Activated naive CD4-positive, alpha-beta T cell treated with anti-CD3 and anti-CD28 coated beads, Interleukin-2, amount 50 U/mL, for 24 hours (primary cell): Measurements from ENCODE around the gene FAM236B.
"Not testable (repeated sequence)": the region's sequence is repeated elsewhere in the genome, so short reads cannot be mapped to it uniquely, and the experiment has no call there.

Experiments used
- H3K27ac Mint-ChIP-seq: one replicate; pipeline ENCODE4 v1.8.0; 2021; ENCODE audit warnings: mild to moderate bottlenecking, mixed read lengths
- H3K27me3 Mint-ChIP-seq: one replicate; pipeline ENCODE4 v1.8.0; 2021; ENCODE audit warnings: mixed read lengths
- H3K36me3 Mint-ChIP-seq: one replicate; pipeline ENCODE4 v1.8.0; 2021; ENCODE audit warnings: mixed read lengths
- H3K4me1 Mint-ChIP-seq: one replicate; pipeline ENCODE4 v1.8.0; 2021; ENCODE audit warnings: mixed read lengths
- H3K4me3 Mint-ChIP-seq: one replicate; pipeline ENCODE4 v1.8.0; 2021; ENCODE audit warnings: mild to moderate bottlenecking, mixed read lengths
- H3K9me3 Mint-ChIP-seq: one replicate; pipeline ENCODE4 v1.8.0; 2021; ENCODE audit warnings: mixed read lengths

FAM236B gene

DNA sequence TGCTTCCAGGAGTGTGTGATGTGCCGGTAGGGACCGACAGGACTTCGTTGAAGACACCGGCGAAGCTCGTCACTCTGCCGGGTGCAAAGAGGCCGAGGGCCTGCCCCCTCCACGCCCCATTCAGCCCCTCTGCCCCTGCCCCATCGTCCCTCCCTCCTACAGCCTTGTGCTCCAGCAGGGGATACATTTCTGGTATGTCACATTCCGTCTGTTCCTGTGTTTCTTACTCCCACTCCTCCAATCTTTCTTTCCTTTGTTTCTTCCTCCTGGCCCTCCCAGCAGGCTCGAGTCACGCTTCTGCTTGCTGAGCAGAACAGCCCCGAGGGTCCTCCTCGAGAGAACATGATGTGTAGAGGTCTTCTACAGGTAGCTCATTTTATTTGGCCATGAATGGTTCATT lies at the start of gene FAM236B:
FAM236B (minus strand) TSS at position 101 of the 400 bp plus-strand sequence; CDS start at position 1, 100 bp downstream.
- not testable (repeated sequence) for H3K36me3 Mint-ChIP-seq, H3K4me1 Mint-ChIP-seq, H3K27ac Mint-ChIP-seq, H3K27me3 Mint-ChIP-seq, H3K9me3 Mint-ChIP-seq, H3K4me3 Mint-ChIP-seq

DNA sequence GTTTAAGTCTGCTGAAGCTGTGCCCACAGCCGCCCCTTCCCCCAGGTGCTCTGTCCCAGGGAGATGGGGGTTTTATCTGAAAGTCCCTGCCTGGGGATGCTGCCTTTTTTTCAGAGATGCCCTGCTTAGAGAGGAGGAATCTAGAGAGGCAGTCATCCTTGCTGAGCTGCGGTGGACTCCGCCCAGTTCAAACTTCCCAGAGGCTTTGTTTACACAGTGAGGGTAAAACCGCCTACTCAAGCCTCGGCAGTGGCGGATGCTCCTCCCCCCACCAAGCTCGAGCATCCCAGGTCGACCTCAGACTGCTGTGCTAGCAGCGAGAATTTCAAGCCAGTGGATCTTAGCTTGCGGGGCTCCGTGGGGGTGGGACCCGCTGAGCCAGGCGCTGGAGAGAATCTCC lies 48.2 kb upstream of the FAM236B start:
- H3K27me3 Mint-ChIP-seq, H3K36me3 Mint-ChIP-seq, H3K4me3 Mint-ChIP-seq, H3K9me3 Mint-ChIP-seq, H3K27ac Mint-ChIP-seq, H3K4me1 Mint-ChIP-seq: not testable (repeated sequence)

DNA sequence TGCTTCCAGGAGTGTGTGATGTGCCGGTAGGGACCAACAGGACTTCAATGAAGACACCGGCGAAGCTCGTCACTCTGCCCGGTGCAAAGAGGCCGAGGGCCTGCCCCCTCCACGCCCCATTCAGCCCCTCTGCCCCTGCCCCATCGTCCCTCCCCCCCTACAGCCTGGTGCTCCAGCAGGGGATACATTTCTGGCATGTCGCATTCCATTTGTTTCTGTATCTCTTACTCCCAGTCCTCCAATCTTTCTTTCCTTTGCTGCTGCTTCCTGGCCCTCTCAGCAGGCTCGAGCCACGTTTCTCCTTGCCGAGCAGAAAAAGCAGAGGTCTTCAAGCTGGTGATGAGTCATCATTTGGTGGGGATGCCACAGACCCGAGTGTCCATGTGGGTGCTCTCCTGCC lies 25.6 kb upstream of the FAM236B start, which contains the start of gene FAM236D:
FAM236D (minus strand) TSS at position 101 of the 400 bp plus-strand sequence; CDS start at position 1, 100 bp downstream.
- H3K27me3 Mint-ChIP-seq, H3K9me3 Mint-ChIP-seq, H3K4me1 Mint-ChIP-seq, H3K4me3 Mint-ChIP-seq, H3K27ac Mint-ChIP-seq, H3K36me3 Mint-ChIP-seq: not testable (repeated sequence)

DNA sequence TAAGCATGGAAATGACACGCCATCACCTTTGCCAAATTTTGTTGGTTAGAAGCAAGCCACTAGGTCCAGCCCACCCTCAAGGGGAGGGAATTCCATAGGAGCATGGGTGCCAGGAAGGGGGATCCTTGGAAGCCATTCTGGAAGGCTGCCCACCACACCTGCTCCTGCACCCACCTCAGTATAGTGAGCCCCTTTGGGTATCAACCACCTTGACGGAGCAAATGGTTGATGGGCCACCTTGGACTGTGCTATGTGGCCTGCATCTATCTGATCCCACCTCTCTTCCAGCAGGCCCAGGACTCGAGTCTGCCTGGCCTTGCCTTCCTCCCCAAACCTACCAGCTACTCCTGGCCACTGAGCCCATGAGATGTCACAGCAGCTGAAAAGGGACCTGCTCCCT lies 7.9 kb upstream of the FAM236B start:
- H3K9me3 Mint-ChIP-seq, H3K27ac Mint-ChIP-seq, H3K4me1 Mint-ChIP-seq, H3K36me3 Mint-ChIP-seq, H3K4me3 Mint-ChIP-seq, H3K27me3 Mint-ChIP-seq: not testable (repeated sequence)

DNA sequence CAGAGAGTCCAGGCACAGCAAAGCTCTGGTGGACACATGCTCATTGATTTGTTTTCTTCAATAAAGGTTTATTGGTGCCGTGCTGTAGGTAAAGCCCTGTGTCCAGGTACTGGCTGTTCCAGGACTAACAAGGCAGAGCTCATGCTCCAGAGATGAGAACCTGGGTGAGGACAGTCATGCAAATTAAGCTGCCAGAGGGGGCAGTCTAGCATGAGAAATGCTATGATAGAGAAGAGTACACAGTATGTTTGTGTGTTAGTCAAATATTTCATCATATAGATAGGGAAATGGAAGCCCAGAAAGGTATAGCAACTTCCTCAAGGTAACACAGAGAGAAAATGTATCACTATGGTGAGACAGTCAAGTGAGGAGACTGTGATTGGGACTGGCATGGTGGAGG lies 5.7 kb upstream of the FAM236B start:
- not testable (repeated sequence) for H3K27me3 Mint-ChIP-seq, H3K4me3 Mint-ChIP-seq, H3K27ac Mint-ChIP-seq, H3K36me3 Mint-ChIP-seq, H3K9me3 Mint-ChIP-seq, H3K4me1 Mint-ChIP-seq

DNA sequence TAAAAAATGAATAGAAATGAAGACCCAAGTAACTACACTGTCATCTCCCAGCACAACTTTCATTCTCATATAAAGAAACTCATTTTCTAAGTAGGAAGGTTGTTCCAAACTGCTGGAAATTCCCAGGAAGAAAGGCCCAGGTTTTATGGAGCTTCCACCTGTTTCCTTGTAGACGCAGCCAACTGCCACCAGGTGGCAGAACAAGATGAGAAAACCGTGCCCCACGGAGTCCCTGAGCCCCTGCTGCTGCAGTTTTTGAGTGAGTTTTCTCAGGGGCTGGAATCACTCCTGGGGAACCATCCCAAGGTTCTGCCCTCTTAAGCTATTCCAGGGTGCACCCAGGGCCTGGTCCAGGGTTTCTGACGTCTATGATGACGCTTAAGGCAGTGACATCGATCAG lies 1.5 kb upstream of the FAM236B start:
- not testable (repeated sequence) for H3K4me3 Mint-ChIP-seq, H3K27me3 Mint-ChIP-seq, H3K4me1 Mint-ChIP-seq, H3K36me3 Mint-ChIP-seq, H3K27ac Mint-ChIP-seq, H3K9me3 Mint-ChIP-seq

DNA sequence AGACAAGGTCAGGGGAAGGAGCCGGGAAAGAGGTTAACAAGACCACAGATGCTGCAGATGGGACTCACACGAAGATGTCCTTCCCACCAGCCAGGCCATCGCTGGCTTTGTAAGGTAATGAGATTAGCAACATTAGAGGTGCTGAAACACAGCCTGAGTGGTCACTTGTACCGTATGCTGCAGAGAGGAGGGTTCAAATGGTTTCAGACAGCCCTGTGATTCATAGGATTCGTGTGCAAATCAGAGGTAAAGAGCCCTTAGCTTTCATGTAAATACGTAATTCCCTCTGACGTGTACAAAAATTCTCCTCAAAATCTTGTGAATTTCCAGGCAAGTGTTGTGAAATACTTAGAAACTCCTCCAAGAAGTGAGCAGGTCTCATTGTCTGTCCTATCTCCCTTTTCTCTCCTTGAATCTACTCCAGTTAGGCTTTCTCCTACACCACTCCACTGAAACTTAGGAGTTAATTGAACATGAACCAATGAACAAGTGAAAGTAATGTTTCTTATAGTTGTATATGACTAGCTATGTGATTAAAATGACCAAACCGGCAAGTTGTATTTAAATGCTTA lies 991 bp upstream of the FAM236B start:
- not testable (repeated sequence) for H3K4me1 Mint-ChIP-seq, H3K4me3 Mint-ChIP-seq, H3K36me3 Mint-ChIP-seq, H3K27ac Mint-ChIP-seq, H3K27me3 Mint-ChIP-seq, H3K9me3 Mint-ChIP-seq

DNA sequence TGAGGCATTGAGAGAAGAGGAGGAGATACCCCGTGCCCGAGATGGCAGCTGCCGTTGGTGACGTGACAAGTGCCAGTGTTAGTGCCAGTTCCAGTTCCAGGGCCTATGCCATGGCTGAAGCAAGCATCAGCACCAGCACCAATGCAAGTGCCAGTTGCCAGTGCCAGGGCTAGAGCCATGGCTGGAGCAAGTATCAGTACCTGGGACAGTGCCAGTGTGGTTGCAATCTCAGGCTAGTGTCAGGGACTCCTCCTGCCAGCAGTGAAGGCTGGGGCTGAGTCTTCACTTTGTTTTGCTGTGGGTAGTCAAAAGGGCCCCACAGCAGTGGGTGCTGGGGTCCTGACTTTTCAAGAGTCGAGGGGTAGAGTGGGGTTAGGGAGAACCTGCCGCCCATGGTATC lies 4.3 kb downstream of the FAM236B start:
- not testable (repeated sequence) for H3K4me1 Mint-ChIP-seq, H3K27ac Mint-ChIP-seq, H3K27me3 Mint-ChIP-seq, H3K4me3 Mint-ChIP-seq, H3K9me3 Mint-ChIP-seq, H3K36me3 Mint-ChIP-seq

DNA sequence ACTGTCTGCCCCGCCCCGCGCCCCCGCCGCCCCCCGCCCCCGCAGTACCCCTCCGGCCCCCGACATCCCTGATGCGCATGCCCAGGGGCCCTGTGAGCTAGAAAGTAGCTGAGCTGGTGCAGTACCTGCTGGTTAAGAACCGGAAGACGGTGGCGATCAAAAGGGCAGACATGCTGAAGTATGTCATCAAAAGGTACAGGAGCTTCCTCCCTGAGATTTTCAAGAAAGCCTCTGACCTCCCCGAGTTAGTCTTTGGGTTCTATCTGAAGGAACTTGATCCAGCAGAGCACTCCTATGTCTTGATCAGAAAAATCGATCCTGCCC lies 5.0 kb downstream of the FAM236B start:
- not testable (repeated sequence) for H3K27me3 Mint-ChIP-seq, H3K9me3 Mint-ChIP-seq, H3K4me3 Mint-ChIP-seq, H3K36me3 Mint-ChIP-seq, H3K27ac Mint-ChIP-seq, H3K4me1 Mint-ChIP-seq

DNA sequence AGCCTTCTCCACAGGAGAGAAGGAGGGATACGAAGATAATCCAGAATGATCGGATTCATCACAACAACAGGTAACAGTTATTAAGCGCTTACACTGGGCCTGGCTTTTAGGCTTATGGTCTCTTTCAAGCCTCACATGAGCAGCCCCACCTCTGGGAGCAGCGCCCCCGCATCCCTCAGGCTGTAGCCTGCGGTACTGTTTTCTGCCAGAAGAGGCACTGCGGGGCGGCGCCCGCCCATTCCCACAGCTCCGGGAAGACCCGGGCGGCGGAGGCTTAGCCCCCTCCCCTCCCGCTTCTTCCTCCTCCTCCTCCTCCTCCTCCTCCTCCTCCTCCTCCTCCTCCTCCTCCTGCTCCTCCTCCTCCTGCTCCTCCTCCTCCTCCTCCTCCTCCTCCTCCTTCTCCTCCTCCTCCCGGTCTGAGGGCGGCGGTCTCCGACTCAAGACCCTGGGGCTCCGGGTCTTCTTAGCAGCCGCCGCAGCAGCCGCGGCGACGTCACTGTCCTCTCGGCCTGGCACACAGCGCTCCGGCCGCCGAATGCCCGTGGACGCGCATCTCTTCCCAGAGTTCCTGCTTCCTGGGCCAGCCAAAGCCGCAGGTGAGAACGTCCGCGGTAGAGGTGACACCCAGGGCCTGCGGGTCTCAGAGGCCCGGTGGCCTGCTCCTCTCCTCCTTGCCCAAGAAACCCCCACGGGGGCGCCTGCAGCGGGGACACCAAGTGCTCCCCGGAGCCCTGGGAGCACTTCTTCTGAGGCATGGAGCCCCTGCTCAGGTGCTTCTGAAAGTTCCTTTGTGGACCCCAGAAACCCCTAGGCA lies 5.6 kb downstream of the FAM236B start, which contains the start of gene DMRTC1B:
DMRTC1B (plus strand) TSS at position 238 of the 814 bp plus-strand sequence. CDS start 68,246 bp downstream, outside the sequence.
- not testable (repeated sequence) for H3K27ac Mint-ChIP-seq, H3K4me3 Mint-ChIP-seq, H3K36me3 Mint-ChIP-seq, H3K27me3 Mint-ChIP-seq, H3K9me3 Mint-ChIP-seq, H3K4me1 Mint-ChIP-seq

DNA sequence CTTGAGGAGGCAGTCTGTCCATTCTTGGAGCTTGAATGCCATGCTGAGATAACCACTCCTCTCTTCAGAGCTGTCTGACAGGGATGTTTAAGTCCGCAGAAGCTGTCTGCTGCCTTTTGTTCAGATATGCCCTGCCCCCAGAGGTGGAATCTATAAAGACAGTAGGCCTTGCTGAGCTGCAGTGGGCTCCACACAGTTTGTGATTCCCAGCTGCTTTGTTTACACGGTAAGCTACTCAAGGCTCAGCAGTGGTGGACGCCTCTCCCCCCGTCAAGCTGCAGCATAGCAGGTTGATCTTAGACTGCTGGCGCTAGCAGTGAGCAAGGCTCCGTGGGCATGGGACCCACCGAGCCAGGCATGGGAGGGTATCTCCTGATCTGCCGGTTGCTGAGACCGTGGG lies 22.0 kb downstream of the FAM236B start:
- H3K36me3 Mint-ChIP-seq, H3K27me3 Mint-ChIP-seq, H3K9me3 Mint-ChIP-seq, H3K27ac Mint-ChIP-seq, H3K4me1 Mint-ChIP-seq, H3K4me3 Mint-ChIP-seq: not testable (repeated sequence)

DNA sequence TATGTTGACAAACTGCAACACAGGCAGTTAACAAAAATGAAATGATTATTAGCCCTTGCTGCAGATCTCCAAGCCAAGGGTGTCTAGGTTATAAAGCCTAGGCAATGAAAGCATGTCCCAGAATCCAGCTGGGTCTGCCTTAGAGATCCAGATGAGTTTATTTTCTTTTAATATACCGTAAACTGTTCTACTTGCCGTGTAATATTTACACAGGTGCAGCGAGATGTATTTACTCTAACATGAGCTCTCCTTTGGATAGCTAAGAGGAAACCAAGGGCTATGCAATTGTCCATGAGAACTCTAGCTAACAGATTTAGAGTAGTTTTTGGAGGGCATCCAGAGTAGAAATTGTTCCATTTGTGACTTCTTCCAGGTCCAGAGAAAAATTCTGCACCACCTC lies 33.9 kb downstream of the FAM236B start:
- not testable (repeated sequence) for H3K27ac Mint-ChIP-seq, H3K9me3 Mint-ChIP-seq, H3K4me1 Mint-ChIP-seq, H3K4me3 Mint-ChIP-seq, H3K27me3 Mint-ChIP-seq, H3K36me3 Mint-ChIP-seq

DNA sequence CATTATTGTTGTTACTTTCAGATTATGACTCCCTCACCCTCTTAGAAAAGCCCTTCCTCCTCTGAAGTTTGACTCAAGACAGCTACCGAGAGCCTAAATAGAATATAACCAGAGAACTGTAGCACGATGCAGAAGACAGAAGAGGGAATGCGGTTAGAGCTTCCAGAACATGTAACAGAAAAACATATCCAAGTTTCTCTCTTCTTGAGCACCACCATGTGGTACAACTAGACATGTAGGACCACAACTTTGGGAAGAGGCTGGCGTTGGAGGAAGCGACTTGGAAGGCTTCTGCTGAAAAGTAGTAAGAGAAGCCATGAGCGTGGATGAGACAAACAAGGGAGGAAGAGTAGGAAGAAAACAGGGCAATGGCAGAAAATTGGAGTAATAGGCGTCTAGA lies 36.9 kb downstream of the FAM236B start:
- not testable (repeated sequence) for H3K4me1 Mint-ChIP-seq, H3K4me3 Mint-ChIP-seq, H3K27ac Mint-ChIP-seq, H3K27me3 Mint-ChIP-seq, H3K9me3 Mint-ChIP-seq, H3K36me3 Mint-ChIP-seq

DNA sequence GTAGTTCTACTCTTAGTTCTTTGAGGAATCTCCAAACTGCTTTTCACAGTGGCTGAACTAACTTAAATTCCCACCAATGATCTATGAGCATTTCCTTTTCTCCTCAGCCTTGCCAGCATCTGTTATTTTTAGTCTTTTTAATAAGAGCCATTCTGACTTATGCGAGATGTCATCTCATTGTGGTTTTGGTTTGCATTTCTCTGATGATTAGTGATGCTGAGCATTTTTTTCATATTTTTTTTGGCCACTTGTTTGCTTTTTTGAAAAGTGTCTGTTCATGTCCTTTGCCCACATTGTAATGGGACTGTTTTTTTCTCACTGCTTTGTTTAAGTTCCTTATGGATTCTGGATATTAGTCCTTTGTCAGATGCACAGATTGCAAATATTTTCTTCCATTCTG lies 46.9 kb downstream of the FAM236B start:
- H3K9me3 Mint-ChIP-seq: no peaks in the 10 kb centered on the region

DNA sequence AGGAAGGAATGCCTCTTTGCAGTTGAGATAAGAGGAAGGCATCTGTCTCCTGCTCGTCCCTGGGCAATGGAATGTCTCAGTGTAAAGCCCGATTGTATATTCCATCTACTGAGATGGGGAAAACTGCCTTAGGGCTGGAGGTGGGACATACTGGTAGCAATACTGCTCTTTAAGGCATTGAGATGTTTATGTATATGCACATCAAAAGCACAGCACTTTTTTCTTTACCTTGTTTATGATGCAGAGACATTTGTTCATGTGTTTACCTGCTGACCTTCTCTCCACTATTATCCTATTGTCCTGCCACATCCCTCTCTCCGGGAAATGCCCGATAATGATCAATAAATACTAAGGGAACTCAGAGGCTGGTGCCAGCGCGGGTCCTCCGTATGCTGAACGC lies 48.8 kb downstream of the FAM236B start:
- peaks cover 10% of the 10 kb centered on the region for H3K27me3 Mint-ChIP-seq
- not testable (repeated sequence) for H3K36me3 Mint-ChIP-seq, H3K4me1 Mint-ChIP-seq, H3K27ac Mint-ChIP-seq, H3K9me3 Mint-ChIP-seq, H3K4me3 Mint-ChIP-seq

More for the DNA sequence above, 46.9 kb downstream of the FAM236B start:
- H3K4me1 Mint-ChIP-seq: no peaks in the 10 kb centered on the region
- H3K27ac Mint-ChIP-seq: no peak overlapping the region
- no peaks in the 10 kb centered on the region for H3K36me3 Mint-ChIP-seq
- peaks cover 13% of the 10 kb centered on the region for H3K27me3 Mint-ChIP-seq
- H3K4me3 Mint-ChIP-seq: no peak overlapping the region
